Measurements from ENCODE around the gene FBLN1.
"Not testable (repeated sequence)": the region's sequence is repeated elsewhere in the genome, so short reads cannot be mapped to it uniquely, and the experiment has no call there.

FBLN1 gene

DNA sequence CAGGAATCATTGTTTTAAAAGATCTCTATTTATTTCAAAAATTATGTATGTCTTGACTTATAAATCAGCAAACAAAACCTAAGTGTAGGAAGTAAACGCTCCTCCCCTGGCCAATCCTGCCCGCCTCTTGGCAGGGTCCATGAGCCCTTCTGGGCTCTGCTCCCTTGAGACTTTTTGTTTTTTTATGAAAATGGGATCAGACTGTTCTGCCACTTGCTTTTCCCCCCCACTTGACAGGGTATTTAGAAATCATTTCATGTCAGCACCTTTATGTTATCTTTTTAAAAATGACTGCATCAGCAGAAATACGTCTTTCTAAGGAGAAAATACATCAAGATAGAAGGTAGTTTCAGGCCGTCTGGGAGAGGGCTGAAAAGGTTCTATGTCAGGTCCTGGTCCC, 35.6 kb downstream of the FBLN1 start:
- Mint-ChIP-seq H3K36me3 (ENCODE audit: low read depth) (no peaks in the 10 kb centered on the region), H3K27me3 (no peaks in the 10 kb centered on the region), H3K4me1 (ENCODE audit: low read depth) (no peaks in the 10 kb centered on the region), H3K4me3 (no peak overlapping the region), H3K27ac (no peak overlapping the region), H3K9me3 (no peaks in the 10 kb centered on the region)

DNA sequence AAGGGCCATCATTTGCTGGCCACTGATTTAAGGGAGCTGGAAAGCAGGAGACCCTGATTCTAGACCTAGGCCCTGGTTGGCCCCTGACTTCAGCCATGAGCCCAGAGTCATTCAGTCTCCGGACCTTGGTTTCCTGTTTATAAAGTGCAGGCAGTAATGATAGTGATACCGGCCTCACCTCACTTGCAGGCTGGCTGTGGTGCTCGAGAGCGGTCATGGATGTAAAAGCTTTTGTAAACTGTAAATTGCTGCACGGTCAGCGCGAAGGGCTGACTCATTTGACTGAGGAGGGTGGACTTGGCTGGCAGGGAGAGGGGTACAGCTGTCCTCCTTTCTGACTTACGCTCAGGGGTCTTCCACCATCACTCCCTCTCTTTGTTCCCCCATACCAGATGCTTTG, 37.4 kb downstream of the FBLN1 start:
- H3K9me3 Mint-ChIP-seq = no peaks in the 10 kb centered on the region
- H3K4me1 Mint-ChIP-seq (ENCODE audit: low read depth) = no peaks in the 10 kb centered on the region
- H3K27me3 Mint-ChIP-seq = no peaks in the 10 kb centered on the region
- no peaks in the 10 kb centered on the region for H3K36me3 Mint-ChIP-seq (ENCODE audit: low read depth)
- no peak overlapping the region for H3K27ac Mint-ChIP-seq
- no peak overlapping the region for H3K4me3 Mint-ChIP-seq

DNA sequence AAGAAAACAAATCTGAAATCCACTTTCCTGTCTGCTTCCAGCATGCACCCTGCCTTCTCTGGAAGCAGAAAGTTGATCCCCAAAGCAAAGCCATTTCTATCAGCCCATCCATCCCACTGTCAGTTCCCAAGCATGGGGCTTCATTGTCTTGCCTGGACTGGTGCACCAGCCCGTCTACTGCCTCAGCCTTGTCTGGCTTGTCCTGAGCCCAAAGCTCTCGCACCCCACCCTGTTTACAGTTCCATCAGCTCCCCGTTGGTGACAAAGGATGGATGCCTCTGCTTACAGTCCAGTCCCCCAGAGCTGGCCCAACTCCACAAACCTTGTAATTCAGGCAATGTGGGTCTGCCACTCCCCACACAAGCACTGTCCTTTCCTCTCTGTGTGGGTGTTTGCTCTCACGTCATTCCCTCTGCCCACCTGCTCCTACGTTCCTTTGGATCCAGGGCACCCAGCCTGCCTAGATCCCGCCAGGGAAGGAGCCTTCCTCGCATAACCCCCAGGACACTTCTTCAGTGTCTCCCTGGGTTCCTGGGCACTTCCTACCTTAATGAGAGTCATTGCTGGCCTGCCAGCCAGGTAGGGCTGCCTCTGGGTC, 38.8 kb downstream of the FBLN1 start:
- H3K27me3 Mint-ChIP-seq = no peaks in the 10 kb centered on the region
- no peak overlapping the region for H3K27ac Mint-ChIP-seq
- H3K4me3 Mint-ChIP-seq = no peak overlapping the region
- no peaks in the 10 kb centered on the region for H3K36me3 Mint-ChIP-seq (ENCODE audit: low read depth)
- H3K4me1 Mint-ChIP-seq (ENCODE audit: low read depth) = no peaks in the 10 kb centered on the region
- H3K9me3 Mint-ChIP-seq = no peaks in the 10 kb centered on the region

- Mint-ChIP-seq H3K27ac (no peak overlapping the region), H3K36me3 (ENCODE audit: low read depth) (no peaks in the 10 kb centered on the region), H3K4me3 (no peak overlapping the region), H3K4me1 (ENCODE audit: low read depth) (no peaks in the 10 kb centered on the region), H3K27me3 (no peaks in the 10 kb centered on the region), H3K9me3 (no peaks in the 10 kb centered on the region)
These were observed 39.4 kb downstream of the FBLN1 start for GRCh38 chr22:45542001-45542520.

- not testable (repeated sequence) for H3K9me3 Mint-ChIP-seq; H3K36me3 Mint-ChIP-seq (ENCODE audit: low read depth); H3K4me3 Mint-ChIP-seq; H3K27me3 Mint-ChIP-seq; H3K27ac Mint-ChIP-seq; H3K4me1 Mint-ChIP-seq (ENCODE audit: low read depth)
These were observed 40.1 kb downstream of the FBLN1 start for GRCh38 chr22:45542736-45543135.

DNA sequence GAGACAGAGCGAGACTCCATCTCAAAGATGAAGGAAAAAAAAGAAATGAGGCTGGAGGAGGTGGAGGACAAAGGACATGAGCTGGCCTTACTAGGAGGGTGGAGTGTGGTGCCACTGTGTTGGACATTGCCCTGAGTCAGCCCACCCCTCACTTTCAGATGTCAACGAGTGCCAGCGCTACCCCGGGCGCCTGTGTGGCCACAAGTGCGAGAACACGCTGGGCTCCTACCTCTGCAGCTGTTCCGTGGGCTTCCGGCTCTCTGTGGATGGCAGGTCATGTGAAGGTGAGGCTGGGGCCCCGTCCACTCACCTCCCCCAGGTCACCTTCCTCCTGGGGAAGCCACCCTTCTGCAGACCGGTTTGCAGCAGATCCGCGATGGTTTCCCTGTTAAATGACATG, 40.6 kb downstream of the FBLN1 start:
- Mint-ChIP-seq H3K36me3 (ENCODE audit: low read depth) (no peaks in the 10 kb centered on the region), H3K27me3 (no peaks in the 10 kb centered on the region), H3K4me3 (no peak overlapping the region)

DNA sequence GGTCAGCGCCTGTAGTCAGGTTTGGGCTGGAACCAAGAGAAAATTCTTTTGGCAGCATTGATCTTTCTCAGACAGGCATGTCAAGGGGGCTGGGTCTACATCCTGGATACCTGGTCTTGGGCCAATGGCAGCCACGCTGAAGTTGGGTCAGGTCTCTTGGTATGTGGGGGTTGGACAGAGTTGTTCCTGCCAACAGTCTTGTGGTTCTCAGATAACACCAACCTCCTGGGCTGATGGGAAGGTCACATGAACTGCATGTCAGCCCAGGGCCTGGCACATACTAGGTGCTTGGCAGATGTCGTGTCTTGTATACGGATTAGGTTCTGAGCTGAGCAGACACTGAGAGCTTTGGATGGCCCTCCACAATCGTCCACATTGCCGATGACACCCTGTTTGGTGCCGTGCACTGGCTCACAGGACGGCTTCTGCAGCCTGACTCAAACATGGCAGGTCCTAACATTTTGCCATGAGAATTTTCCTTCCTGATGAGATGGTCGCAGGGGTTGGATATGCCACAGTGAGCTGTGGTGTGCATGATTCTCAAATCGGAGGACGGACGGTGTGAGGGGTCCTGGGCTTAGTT, 42.0 kb downstream of the FBLN1 start:
- H3K27me3 Mint-ChIP-seq = no peaks in the 10 kb centered on the region
- no peaks in the 10 kb centered on the region for H3K36me3 Mint-ChIP-seq (ENCODE audit: low read depth)
- H3K27ac Mint-ChIP-seq = no peak overlapping the region
- H3K4me3 Mint-ChIP-seq = no peak overlapping the region
- H3K4me1 Mint-ChIP-seq (ENCODE audit: low read depth) = no peaks in the 10 kb centered on the region
- H3K9me3 Mint-ChIP-seq = no peaks in the 10 kb centered on the region

More for the DNA sequence above, 40.6 kb downstream of the FBLN1 start:
- Mint-ChIP-seq H3K4me1 (ENCODE audit: low read depth) (no peaks in the 10 kb centered on the region), H3K27ac (no peak overlapping the region), H3K9me3 (no peaks in the 10 kb centered on the region)

DNA sequence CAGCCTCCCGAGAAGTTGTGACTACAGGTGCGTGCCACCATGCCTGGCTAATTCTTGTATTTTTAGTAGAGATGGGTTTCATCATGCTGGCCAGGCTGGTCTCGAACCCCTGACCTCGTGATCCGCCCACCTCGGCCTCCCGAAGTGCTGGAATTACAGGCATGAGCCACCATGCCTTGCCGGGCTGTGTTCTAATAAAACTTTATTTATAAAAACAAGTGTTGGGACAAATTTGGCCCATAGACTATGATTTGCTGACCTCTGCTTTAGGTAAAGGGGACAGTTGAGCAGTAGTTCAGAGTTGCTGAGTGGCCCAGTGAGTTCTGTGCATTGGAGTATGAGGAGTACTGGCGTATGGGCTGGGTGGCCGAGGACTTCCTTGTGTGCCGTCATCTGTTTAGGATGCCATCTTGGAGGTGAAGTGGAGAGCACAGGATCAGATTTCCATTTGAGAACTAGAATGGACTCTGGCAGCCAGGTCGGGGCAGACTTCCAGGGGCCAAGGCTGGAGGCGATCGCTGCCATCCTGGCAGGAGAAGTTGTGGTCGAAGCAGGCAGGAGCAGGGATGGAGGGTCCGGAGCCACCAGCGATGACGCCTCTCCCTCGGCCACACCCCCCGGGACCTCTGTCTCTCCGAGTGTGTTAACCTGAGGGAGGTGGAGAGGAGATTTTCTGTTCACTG, 43.8 kb downstream of the FBLN1 start:
- no peaks in the 10 kb centered on the region for H3K36me3 Mint-ChIP-seq (ENCODE audit: low read depth)

GRCh38 chr22:45547016-45547345, 44.3 kb downstream of the FBLN1 start:
- no peaks in the 10 kb centered on the region for H3K4me1 Mint-ChIP-seq (ENCODE audit: low read depth)
- no peaks in the 10 kb centered on the region for H3K27me3 Mint-ChIP-seq
- no peak overlapping the region for H3K4me3 Mint-ChIP-seq
- H3K27ac Mint-ChIP-seq = no peak overlapping the region
- H3K9me3 Mint-ChIP-seq = no peaks in the 10 kb centered on the region
- no peaks in the 10 kb centered on the region for H3K36me3 Mint-ChIP-seq (ENCODE audit: low read depth)

More for the DNA sequence above, 43.8 kb downstream of the FBLN1 start:
- Mint-ChIP-seq H3K9me3 (no peaks in the 10 kb centered on the region), H3K4me1 (ENCODE audit: low read depth) (no peaks in the 10 kb centered on the region), H3K27ac (no peak overlapping the region), H3K27me3 (no peaks in the 10 kb centered on the region), H3K4me3 (no peak overlapping the region)

DNA sequence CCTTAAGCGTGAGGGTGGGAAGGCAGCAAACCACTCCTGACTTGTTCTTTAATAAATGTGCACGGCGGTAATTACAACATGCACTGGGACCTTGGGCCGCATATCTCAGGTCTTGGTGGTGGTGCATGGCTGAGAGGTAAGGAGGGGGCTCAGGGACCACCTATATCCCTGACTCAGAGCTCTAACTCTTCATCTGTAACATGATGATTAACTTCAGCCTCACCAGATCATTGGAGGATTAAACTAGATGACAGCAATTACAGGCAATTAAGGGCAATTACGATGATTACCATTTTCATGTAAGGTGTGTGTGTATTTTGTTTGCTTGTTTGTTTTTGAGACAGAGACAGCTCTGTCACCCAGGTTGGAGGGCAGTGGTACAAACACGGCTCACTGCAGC, 45.0 kb downstream of the FBLN1 start:
- H3K36me3 Mint-ChIP-seq (ENCODE audit: low read depth) = no peaks in the 10 kb centered on the region
- no peak overlapping the region for H3K4me3 Mint-ChIP-seq
- no peaks in the 10 kb centered on the region for H3K4me1 Mint-ChIP-seq (ENCODE audit: low read depth)
- H3K9me3 Mint-ChIP-seq = no peaks in the 10 kb centered on the region
- H3K27me3 Mint-ChIP-seq = no peaks in the 10 kb centered on the region
- H3K27ac Mint-ChIP-seq = no peak overlapping the region

- no peaks in the 10 kb centered on the region for H3K9me3 Mint-ChIP-seq
- H3K27ac Mint-ChIP-seq = no peak overlapping the region
- no peaks in the 10 kb centered on the region for H3K36me3 Mint-ChIP-seq (ENCODE audit: low read depth)
- H3K27me3 Mint-ChIP-seq = peaks cover 2% of the 10 kb centered on the region
- H3K4me3 Mint-ChIP-seq = no peak overlapping the region
- no peaks in the 10 kb centered on the region for H3K4me1 Mint-ChIP-seq (ENCODE audit: low read depth)
These were observed 45.7 kb downstream of the FBLN1 start for GRCh38 chr22:45548247-45548840.

- Mint-ChIP-seq H3K4me3 (no peak overlapping the region), H3K9me3 (no peaks in the 10 kb centered on the region), H3K27ac (no peak overlapping the region)
These were observed 46.5 kb downstream of the FBLN1 start for GRCh38 chr22:45548991-45549761.

GRCh38 chr22:45549762-45550378, 47.2 kb downstream of the FBLN1 start:
- Mint-ChIP-seq H3K4me1 (ENCODE audit: low read depth) (no peaks in the 10 kb centered on the region), H3K9me3 (no peaks in the 10 kb centered on the region), H3K4me3 (no peak overlapping the region), H3K36me3 (ENCODE audit: low read depth) (no peaks in the 10 kb centered on the region), H3K27ac (no peak overlapping the region), H3K27me3 (peaks cover 5% of the 10 kb centered on the region)

More at GRCh38 chr22:45548991-45549761, 46.5 kb downstream of the FBLN1 start:
- Mint-ChIP-seq H3K36me3 (ENCODE audit: low read depth) (no peaks in the 10 kb centered on the region), H3K4me1 (ENCODE audit: low read depth) (no peaks in the 10 kb centered on the region), H3K27me3 (peaks cover 5% of the 10 kb centered on the region)

DNA sequence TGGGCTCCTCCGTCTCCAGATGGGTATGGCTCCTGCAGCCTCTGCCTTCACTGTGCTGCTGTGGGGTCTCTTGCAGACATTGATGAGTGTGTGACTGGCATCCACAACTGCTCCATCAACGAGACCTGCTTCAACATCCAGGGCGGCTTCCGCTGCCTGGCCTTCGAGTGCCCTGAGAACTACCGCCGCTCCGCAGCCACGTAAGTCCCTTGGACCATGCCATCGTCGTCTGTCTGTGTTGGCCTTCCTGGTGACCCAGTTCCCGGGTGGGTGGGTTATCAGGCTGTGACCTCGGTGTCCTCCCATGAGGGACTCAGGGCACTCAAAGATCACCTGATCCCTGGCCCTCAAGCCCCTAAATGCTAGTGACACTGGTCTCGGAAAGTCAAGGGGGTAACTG, 47.7 kb downstream of the FBLN1 start:
- Mint-ChIP-seq H3K36me3 (ENCODE audit: low read depth) (no peaks in the 10 kb centered on the region), H3K27me3 (peaks cover 6% of the 10 kb centered on the region), H3K4me1 (ENCODE audit: low read depth) (no peaks in the 10 kb centered on the region), H3K9me3 (no peaks in the 10 kb centered on the region), H3K4me3 (no peak overlapping the region), H3K27ac (no peak overlapping the region)
